B cell (primary cell): Measurements from ENCODE around the gene SHFL. TPM values are rescaled to one million over a fixed set of nuclear protein-coding genes. Genes with fewer than 3 reads are reported as not detected.

Experiments used
- ATAC-seq: fragments of 200-7000 bp; cut with Tn5 transposase; one replicate; pipeline ENCODE4 v1.10.0; 2021; ENCODE audit warnings: low read depth, mild to moderate bottlenecking, moderate number of reproducible peaks, moderate library complexity
- CTCF ChIA-PET: fragments of 350-600 bp; sonication (Branson Sonifier 250); formaldehyde crosslinking; loops from one replicate; lab custom pipeline; 2021; ENCODE audit warnings: antibody characterized with exemption, inconsistent platforms; lab: Charles Lee
- POLR2A ChIA-PET: fragments of 350-600 bp; sonication (Branson Sonifier 250); formaldehyde crosslinking; loops from one replicate; lab custom pipeline; 2021; ENCODE audit warnings: antibody characterized with exemption; lab: Charles Lee
- DNase-seq: peaks from one replicate; pipeline ENCODE4 v3.0.0; 2013
- H2AFZ ChIP-seq: 2 replicates; pipeline ENCODE4 v1.6.1; 2012; ENCODE audit warnings: mild to moderate bottlenecking, low read depth, low read length; ENCODE audit not compliant: insufficient read depth, poor library complexity, severe bottlenecking
- H3K27ac ChIP-seq, 2 donors: 1 replicate in 1 of 2; 2 replicates in 1 of 2; pipeline ENCODE4 v1.5.1; 2012 to 2013; ENCODE audit warnings: low read length in 2 of 2, mild to moderate bottlenecking in 2 of 2, moderate library complexity in 1 of 2
- H3K27me3 ChIP-seq, 4 experiments: fragments of 200-600 bp in 1 of 4; sonication (generic) in 1 of 4; replicated peaks in 1 of 4; 1 replicate in 2 of 4; 2 replicates in 2 of 4; pipeline versions ENCODE4 v1.6.1 to v1.7.0; 2013 to 2016; ENCODE audit warnings: low read length in 3 of 4, mild to moderate bottlenecking in 2 of 4, mixed read lengths in 1 of 4, moderate library complexity in 1 of 4; ENCODE audit not compliant: insufficient read depth in 4 of 4, control insufficient read depth in 3 of 4; ENCODE audit errors: control extremely low read depth in 1 of 4
- H3K36me3 ChIP-seq, 2 experiments: replicated peaks in 1 of 2; 1 replicate in 1 of 2; 2 replicates in 1 of 2; pipeline versions ENCODE4 v1.6.1 to v1.7.1; 2013; ENCODE audit warnings: low read length in 1 of 2; ENCODE audit not compliant: insufficient read depth in 2 of 2, control insufficient read depth in 1 of 2; ENCODE audit errors: control extremely low read depth in 1 of 2, extremely low read depth in 1 of 2
- H3K4me1 ChIP-seq, 2 donors: fragments of 200-600 bp in 1 of 2; sonication (generic) in 1 of 2; 1 replicate in 1 of 2; 2 replicates in 1 of 2; pipeline versions ENCODE4 v1.5.1 to v1.6.1; 2013 to 2017; ENCODE audit warnings: low read length in 2 of 2; ENCODE audit not compliant: control insufficient read depth in 2 of 2, insufficient read depth in 2 of 2
- H3K4me2 ChIP-seq: replicated peaks from 2 replicates; pipeline ENCODE3; 2012; ENCODE audit warnings: mild to moderate bottlenecking, low read depth, low read length; ENCODE audit not compliant: poor library complexity, severe bottlenecking
- H3K4me3 ChIP-seq, 5 experiments: fragments of 200-600 bp in 1 of 5; sonication (generic) in 1 of 5; 1 replicate in 3 of 5; 2 replicates in 2 of 5; pipeline versions ENCODE4 v1.5.1 to v1.7.0; 2011 to 2016; ENCODE audit warnings: low read length in 4 of 5, mild to moderate bottlenecking in 4 of 5, low read depth in 2 of 5, control low read depth in 1 of 5, moderate library complexity in 1 of 5; ENCODE audit not compliant: insufficient read depth in 1 of 5; ENCODE audit errors: control extremely low read depth in 1 of 5, extremely low read depth in 1 of 5
- H3K79me2 ChIP-seq: fragments of 200-600 bp; sonication (generic); one replicate; pipeline ENCODE4 v1.6.0; 2016; ENCODE audit warnings: low read length; ENCODE audit not compliant: control insufficient read depth, insufficient read depth
- H3K9ac ChIP-seq: fragments of 200-600 bp; sonication (generic); 2 replicates; pipeline ENCODE4 v1.6.1; 2017; ENCODE audit warnings: mild to moderate bottlenecking, low read length, moderate library complexity
- H3K9me3 ChIP-seq, 3 donors: one replicate each; pipeline versions ENCODE4 v1.6.1 to v1.7.1; 2013; ENCODE audit warnings: low read length in 2 of 3; ENCODE audit not compliant: control insufficient read depth in 2 of 3, insufficient read depth in 1 of 3; ENCODE audit errors: control extremely low read depth in 1 of 3
- H4K20me1 ChIP-seq: 2 replicates; pipeline ENCODE4 v1.6.0; 2012; ENCODE audit warnings: mild to moderate bottlenecking, low read length; ENCODE audit not compliant: insufficient read depth, control insufficient read depth, poor library complexity, severe bottlenecking
- H3K27ac Mint-ChIP-seq: one replicate; pipeline ENCODE4 v1.8.0; 2021; ENCODE audit warnings: mixed read lengths
- H3K27me3 Mint-ChIP-seq: one replicate; pipeline ENCODE4 v1.8.0; 2021; ENCODE audit warnings: mixed read lengths
- H3K4me1 Mint-ChIP-seq: one replicate; pipeline ENCODE4 v1.8.0; 2021; ENCODE audit warnings: mixed read lengths
- H3K4me3 Mint-ChIP-seq: one replicate; pipeline ENCODE4 v1.8.0; 2021; ENCODE audit warnings: mixed read lengths
- H3K9me3 Mint-ChIP-seq: one replicate; pipeline ENCODE4 v1.8.0; 2022; ENCODE audit warnings: mixed read lengths; ENCODE audit not compliant: insufficient read depth
- EZH2 ChIP-seq: IDR thresholded peaks from 2 replicates; pipeline ENCODE4 v1.6.1; 2012; ENCODE audit warnings: borderline replicate concordance, low read depth, mild to moderate bottlenecking, moderate library complexity, low read length; ENCODE audit not compliant: insufficient read depth, poor library complexity, severe bottlenecking
- WGBS: methylation state at CpG from one replicate; pipeline ENCODE4 v1.1.5; 2013; ENCODE audit warnings: missing lambda C conversion rate; ENCODE audit not compliant: insufficient coverage; 5-methylcytosine and 5-hydroxymethylcytosine counted together
- intact Hi-C: fragments of 100-400 bp; cut with micrococcal nuclease; formaldehyde crosslinking; loops from one replicate; pipeline ENCODE4 v1.10.0; 2022
- polyA plus RNA-seq: library from polyadenylated mRNA; depleted of rRNA; stranded (reverse); fragments of >200 nt; gene quantifications from 2 replicates; pipeline ENCODE4 v1.2.3, GENCODE V29; 2012
- total RNA-seq, 2 donors: library from RNA; stranded (reverse); fragments of 120-200 nt in 1 of 2; gene quantifications; 1 replicate in 1 of 2; 2 replicates in 1 of 2; pipeline versions ENCODE4 v1.2.3 to v1.2.4, GENCODE V29; 2013 to 2022
- TF ChIP-seq, protein P1 (sequence below): fragments of 200-600 bp; IDR thresholded peaks from one replicate; pipeline ENCODE4 v1.8.0; 2022; ENCODE audit warnings: antibody characterized with exemption, mild to moderate bottlenecking

Gene SHFL
- total and polyA plus RNA-seq, 2 donors (not counting 1 experiment from before 2014, with no cell fraction given) = 109 to 205 TPM

DNA sequence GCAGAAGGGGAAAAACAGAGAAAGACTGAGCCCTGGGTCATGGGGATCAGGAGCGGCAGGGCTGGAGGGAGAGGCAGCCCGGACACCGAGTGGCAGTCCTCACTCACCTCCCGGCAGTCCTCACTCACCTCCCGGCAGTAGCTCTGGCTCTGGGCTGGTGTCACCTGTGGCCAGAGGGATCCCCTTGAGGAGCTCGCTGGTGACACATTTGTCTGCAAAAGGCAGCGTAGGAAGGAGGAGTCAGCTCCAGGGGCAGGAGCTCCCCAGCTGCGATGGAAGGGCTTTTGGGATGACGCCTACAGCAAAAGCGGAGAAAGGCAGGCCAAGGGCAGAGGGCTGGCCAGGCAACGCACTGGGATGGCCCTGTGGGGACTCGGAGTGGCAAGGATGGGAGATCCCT, 32.8 kb downstream of the SHFL start:
- 45% methylated on average over 9 of the region's 12 CpGs for WGBS
- H3K9ac ChIP-seq = peak overlapping the region; percentile 98
- no peaks in the 10 kb centered on the region for H3K9me3 Mint-ChIP-seq
- H3K36me3 ChIP-seq = peaks cover 0 to 35% of the 10 kb centered on the region in 2 experiments
- TF ChIP-seq, protein P1, sequence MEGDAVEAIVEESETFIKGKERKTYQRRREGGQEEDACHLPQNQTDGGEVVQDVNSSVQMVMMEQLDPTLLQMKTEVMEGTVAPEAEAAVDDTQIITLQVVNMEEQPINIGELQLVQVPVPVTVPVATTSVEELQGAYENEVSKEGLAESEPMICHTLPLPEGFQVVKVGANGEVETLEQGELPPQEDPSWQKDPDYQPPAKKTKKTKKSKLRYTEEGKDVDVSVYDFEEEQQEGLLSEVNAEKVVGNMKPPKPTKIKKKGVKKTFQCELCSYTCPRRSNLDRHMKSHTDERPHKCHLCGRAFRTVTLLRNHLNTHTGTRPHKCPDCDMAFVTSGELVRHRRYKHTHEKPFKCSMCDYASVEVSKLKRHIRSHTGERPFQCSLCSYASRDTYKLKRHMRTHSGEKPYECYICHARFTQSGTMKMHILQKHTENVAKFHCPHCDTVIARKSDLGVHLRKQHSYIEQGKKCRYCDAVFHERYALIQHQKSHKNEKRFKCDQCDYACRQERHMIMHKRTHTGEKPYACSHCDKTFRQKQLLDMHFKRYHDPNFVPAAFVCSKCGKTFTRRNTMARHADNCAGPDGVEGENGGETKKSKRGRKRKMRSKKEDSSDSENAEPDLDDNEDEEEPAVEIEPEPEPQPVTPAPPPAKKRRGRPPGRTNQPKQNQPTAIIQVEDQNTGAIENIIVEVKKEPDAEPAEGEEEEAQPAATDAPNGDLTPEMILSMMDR = no peak
- no peak for TF ChIP-seq EZH2
- intact Hi-C loops = loop anchor here (1.0 to 2.0 kb wide), 2 partner anchors 76 to 132 kb away; partner anchors contain the start of gene DNMT1
- H3K4me3 Mint-ChIP-seq = peak overlapping the region; percentile 92
- H4K20me1 ChIP-seq = peaks cover 54% of the 10 kb centered on the region
- H3K4me1 Mint-ChIP-seq = peaks cover 28% of the 10 kb centered on the region
- CTCF ChIA-PET = interaction anchor here (1.2 to 15.9 kb wide), 3 partner anchors 17 to 131 kb away, joined by 3 to 263 read pairs (median 4); partner anchors contain the start of genes ANGPTL6 and PPAN
- no peaks in the 10 kb centered on the region for H3K27me3 ChIP-seq
- H3K4me3 ChIP-seq = peak overlapping the region in 4 of 5 experiments; percentile 94 to 98 (median 96)
- peaks cover 0 to 2% (median 0%) of the 10 kb centered on the region in 3 donors for H3K9me3 ChIP-seq
- no peaks in the 10 kb centered on the region for H3K27me3 Mint-ChIP-seq
- H2AFZ ChIP-seq = peak overlapping the region; percentile 97
- ATAC-seq (no peak), DNase-seq (peak; percentile 35)
- peak overlapping the region; percentile 62 to 85 for H3K27ac ChIP-seq
- peaks cover 33% of the 10 kb centered on the region for H3K79me2 ChIP-seq
- peak overlapping the region; percentile 98 for H3K4me2 ChIP-seq
- peaks cover 9 to 19% of the 10 kb centered on the region in 2 donors for H3K4me1 ChIP-seq
- POLR2A ChIA-PET = interaction anchor here (0.8 kb wide), 1 partner anchor 117 kb away, joined by 3 read pairs; no protein-coding TSS in a partner anchor
- peak overlapping the region; percentile 80 for H3K27ac Mint-ChIP-seq

DNA sequence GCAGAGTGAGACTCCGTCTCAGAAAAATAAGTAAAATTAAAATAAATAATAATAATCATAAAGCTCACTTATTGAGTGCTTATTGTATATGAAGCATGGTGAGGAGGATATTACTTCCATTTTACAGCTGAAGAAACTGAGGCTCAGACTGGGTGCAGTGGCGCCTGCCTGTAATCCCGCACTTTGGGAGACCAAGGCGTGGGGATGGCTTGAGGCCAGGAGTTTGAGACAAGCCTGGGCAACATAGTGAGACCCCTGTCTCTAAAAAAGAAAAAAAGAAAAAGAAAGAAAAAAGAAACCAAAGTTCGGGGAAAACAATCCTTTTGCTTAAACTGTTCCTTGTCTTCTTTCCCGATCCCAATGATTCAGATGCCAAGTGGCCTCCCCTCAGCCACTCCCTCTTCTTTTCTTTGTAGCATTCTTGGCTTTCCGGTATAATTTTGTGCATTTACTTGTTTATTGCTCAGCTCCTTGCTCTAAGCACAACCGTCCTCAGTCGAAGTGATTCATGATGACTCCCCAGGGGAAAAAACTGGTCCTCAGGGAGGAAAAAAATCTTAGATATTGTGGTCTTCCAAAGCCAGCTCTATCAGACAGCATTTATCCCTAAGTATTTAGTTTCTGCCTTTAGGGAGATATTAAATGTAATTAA, 34.5 kb downstream of the SHFL start:
- TF ChIP-seq EZH2 = no peak
- TF ChIP-seq, protein P1 = no peak
- H3K4me3 Mint-ChIP-seq = peak overlapping the region; percentile 37
- no peak overlapping the region for H3K4me3 ChIP-seq
- no peak for ATAC-seq
- intact Hi-C loops = loop anchor here (1.0 to 5.0 kb wide), 2 partner anchors 14 to 33 kb away; partner anchors contain the start of genes PPAN and SHFL
- peaks cover 38% of the 10 kb centered on the region for H4K20me1 ChIP-seq
- H3K4me2 ChIP-seq = no peak overlapping the region
- H3K27ac ChIP-seq = no peak overlapping the region
- no peaks in the 10 kb centered on the region for H3K27me3 ChIP-seq
- H3K4me1 ChIP-seq = peaks cover 9 to 19% of the 10 kb centered on the region in 2 donors
- no peak for DNase-seq
- ChIA-PET POLR2A (no interaction called here), CTCF (interaction anchor here (0.7 to 15.9 kb wide), 9 partner anchors 9 to 138 kb away, joined by 3 to 263 read pairs (median 3); partner anchors contain the start of genes ANGPTL6, DNMT1, P2RY11 and PPAN)
- 75% methylated on average over 1 of the region's 9 CpGs for WGBS
- H3K79me2 ChIP-seq = peaks cover 30% of the 10 kb centered on the region
- H3K27me3 Mint-ChIP-seq = no peaks in the 10 kb centered on the region
- H2AFZ ChIP-seq = no peak overlapping the region
- H3K36me3 ChIP-seq = peaks cover 0 to 21% of the 10 kb centered on the region in 2 experiments
- peaks cover 31% of the 10 kb centered on the region for H3K4me1 Mint-ChIP-seq
- no peaks in the 10 kb centered on the region for H3K9me3 Mint-ChIP-seq
- no peak overlapping the region for H3K9ac ChIP-seq
- no peaks in the 10 kb centered on the region for H3K9me3 ChIP-seq
- H3K27ac Mint-ChIP-seq = no peak overlapping the region
